Kidney epithelial cell (primary cell): ENCODE results near the gene BANP. TPM values are rescaled to one million over a fixed set of nuclear protein-coding genes. Genes with fewer than 3 reads are reported as not detected.
"Not testable (repeated sequence)": the region's sequence is repeated elsewhere in the genome, so short reads cannot be mapped to it uniquely, and the experiment has no call there.

Experiments used
- DNase-seq: peaks from one replicate; pipeline ENCODE4 v3.0.0-alpha.2; 2010; ENCODE audit warnings: low read depth
- H3K27me3 ChIP-seq: 2 replicates; pipeline ENCODE4 v1.6.0; 2011; ENCODE audit warnings: low read length; ENCODE audit not compliant: control insufficient read depth, insufficient read depth
- H3K36me3 ChIP-seq: 2 replicates; pipeline ENCODE4 v1.5.1; 2011; ENCODE audit warnings: low read length; ENCODE audit not compliant: control insufficient read depth, insufficient read depth
- H3K4me3 ChIP-seq: 2 replicates; pipeline ENCODE4 v1.5.1; 2011; ENCODE audit warnings: low read depth, mild to moderate bottlenecking, control low read depth, low read length
- total RNA-seq: library from RNA; depleted of rRNA; stranded (reverse); fragments of >200 nt; gene quantifications from 2 replicates; pipeline ENCODE4 v1.2.3, GENCODE V29; 2015
- TF ChIP-seq, protein P1 (sequence below): IDR thresholded peaks from 2 replicates; pipeline ENCODE4 v1.5.1; 2011; ENCODE audit warnings: mild to moderate bottlenecking, moderate library complexity, low read length, control low read depth, inconsistent platforms; ENCODE audit not compliant: insufficient read depth, poor library complexity, severe bottlenecking

The BANP gene
- total RNA-seq, 1 donor from 2014 or later: 25.9 TPM

- H3K36me3 ChIP-seq: no peaks in the 10 kb centered on the region
- DNase-seq: no peak
- H3K4me3 ChIP-seq: no peak overlapping the region
- TF ChIP-seq, protein P1, sequence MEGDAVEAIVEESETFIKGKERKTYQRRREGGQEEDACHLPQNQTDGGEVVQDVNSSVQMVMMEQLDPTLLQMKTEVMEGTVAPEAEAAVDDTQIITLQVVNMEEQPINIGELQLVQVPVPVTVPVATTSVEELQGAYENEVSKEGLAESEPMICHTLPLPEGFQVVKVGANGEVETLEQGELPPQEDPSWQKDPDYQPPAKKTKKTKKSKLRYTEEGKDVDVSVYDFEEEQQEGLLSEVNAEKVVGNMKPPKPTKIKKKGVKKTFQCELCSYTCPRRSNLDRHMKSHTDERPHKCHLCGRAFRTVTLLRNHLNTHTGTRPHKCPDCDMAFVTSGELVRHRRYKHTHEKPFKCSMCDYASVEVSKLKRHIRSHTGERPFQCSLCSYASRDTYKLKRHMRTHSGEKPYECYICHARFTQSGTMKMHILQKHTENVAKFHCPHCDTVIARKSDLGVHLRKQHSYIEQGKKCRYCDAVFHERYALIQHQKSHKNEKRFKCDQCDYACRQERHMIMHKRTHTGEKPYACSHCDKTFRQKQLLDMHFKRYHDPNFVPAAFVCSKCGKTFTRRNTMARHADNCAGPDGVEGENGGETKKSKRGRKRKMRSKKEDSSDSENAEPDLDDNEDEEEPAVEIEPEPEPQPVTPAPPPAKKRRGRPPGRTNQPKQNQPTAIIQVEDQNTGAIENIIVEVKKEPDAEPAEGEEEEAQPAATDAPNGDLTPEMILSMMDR: no peak
- no peaks in the 10 kb centered on the region for H3K27me3 ChIP-seq
Measured at GRCh38 chr16:88015806-88016140, 64.5 kb downstream of the BANP start.

GRCh38 chr16:88016386-88016785 lies 65.2 kb downstream of the BANP start:
- not testable (repeated sequence) for H3K27me3 ChIP-seq, DNase-seq, H3K4me3 ChIP-seq, H3K36me3 ChIP-seq

GRCh38 chr16:88016964-88017363 lies 65.7 kb downstream of the BANP start:
- TF ChIP-seq, protein P1: no peak
- H3K4me3 ChIP-seq: no peak overlapping the region
- no peaks in the 10 kb centered on the region for H3K36me3 ChIP-seq
- H3K27me3 ChIP-seq: no peaks in the 10 kb centered on the region
- DNase-seq: no peak

DNA sequence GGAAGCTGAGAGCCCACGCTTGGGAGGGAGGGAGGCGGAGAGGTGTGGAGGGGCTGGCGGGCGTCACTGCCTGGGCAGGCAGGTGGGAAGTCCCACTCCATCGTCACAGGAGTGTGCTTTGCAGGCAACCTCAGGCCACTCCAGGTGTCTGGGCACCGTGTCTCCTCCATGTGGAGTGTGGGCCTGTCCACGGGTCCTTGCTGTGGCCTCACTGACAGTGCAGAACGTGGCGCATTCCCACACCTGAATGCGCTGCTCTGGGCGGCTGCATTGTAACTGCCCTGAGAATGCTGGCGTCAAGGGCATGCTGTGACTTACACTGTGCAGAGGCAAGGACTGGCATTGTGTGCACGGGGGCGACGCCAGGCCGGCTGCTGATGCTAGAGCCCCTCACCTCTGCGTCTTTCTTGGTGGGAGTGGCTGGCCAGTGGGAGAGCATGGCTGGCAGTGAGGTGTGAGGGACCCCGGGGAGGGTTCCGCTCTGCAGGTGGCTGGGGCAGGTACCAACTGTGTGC lies 66.4 kb downstream of the BANP start:
- no peak overlapping the region for H3K4me3 ChIP-seq
- no peaks in the 10 kb centered on the region for H3K36me3 ChIP-seq
- DNase-seq: no peak
- TF ChIP-seq, protein P1: no peak
- H3K27me3 ChIP-seq: no peaks in the 10 kb centered on the region

- H3K36me3 ChIP-seq, H3K27me3 ChIP-seq, H3K4me3 ChIP-seq, DNase-seq: not testable (repeated sequence)
Measured at GRCh38 chr16:88018382-88018781, 67.1 kb downstream of the BANP start.

GRCh38 chr16:88019041-88019820 lies 68.0 kb downstream of the BANP start:
- not testable (repeated sequence) for H3K36me3 ChIP-seq, H3K27me3 ChIP-seq

DNA sequence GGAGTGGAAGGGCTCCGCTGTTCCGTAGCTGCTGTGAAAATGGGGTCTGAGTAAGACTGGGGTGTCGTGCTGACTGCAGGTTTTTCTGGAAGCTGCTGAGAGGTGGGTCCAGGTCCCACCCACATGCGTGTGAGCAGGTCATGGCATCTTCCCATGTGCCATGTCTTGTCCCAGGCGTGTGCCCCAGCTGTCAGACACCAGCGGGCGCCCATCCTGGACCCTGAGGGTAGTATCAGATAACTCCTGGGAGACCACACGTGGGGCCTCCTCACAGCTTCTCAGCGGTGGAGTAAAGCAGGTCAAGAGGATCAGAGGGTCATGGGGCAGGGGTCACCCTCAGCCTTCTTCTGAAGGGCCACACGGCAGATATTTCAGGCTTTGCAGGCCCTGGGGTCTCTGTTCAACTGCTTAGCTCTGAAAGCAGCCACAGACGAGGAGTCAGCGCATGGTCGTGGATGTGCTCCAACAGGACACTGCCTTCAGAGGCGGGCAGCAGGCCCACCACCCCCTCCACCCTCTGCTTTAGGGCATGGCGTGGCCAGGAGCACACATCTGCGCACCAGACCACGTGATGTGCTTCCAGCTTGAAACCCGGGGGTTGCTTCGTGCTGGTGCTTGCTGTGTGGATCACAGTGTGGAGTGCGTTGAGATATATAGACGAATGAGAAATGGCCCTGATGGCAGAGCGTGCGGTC lies 68.7 kb downstream of the BANP start:
- H3K36me3 ChIP-seq: no peaks in the 10 kb centered on the region
- H3K27me3 ChIP-seq: no peaks in the 10 kb centered on the region
- TF ChIP-seq, protein P1: no peak
- DNase-seq: no peak
- H3K4me3 ChIP-seq: no peak overlapping the region

More at GRCh38 chr16:88019041-88019820, 68.0 kb downstream of the BANP start:
- H3K4me3 ChIP-seq, DNase-seq: not testable (repeated sequence)
